PC-3 (cell line): ENCODE measurements around the gene FAHD2A. TPM values are rescaled to one million over a fixed set of nuclear protein-coding genes. Genes with fewer than 3 reads are reported as not detected.
"Not testable (repeated sequence)": the region's sequence is repeated elsewhere in the genome, so short reads cannot be mapped to it uniquely, and the experiment has no call there.

Experiments used
- ATAC-seq: fragments of 200-7000 bp; cut with Tn5 transposase; 2 replicates; pipeline ENCODE4 v1.9.1; 2020; ENCODE audit warnings: mild to moderate bottlenecking, moderate library complexity
- BruUV-seq: library from RNA; stranded (reverse); fragments of 400-500 nt; replicated peaks from 2 replicates; lab custom pipeline; 2021; lab: Mats Ljungman, UMichigan
- CTCF ChIA-PET: fragments of 300-600 bp; sonication (Branson Sonifier 250); formaldehyde crosslinking; loops from one replicate; lab custom pipeline; 2022; ENCODE audit warnings: antibody characterized with exemption; lab: Charles Lee
- POLR2A ChIA-PET: fragments of 300-600 bp; sonication (Branson Sonifier 250); formaldehyde crosslinking; loops from one replicate; lab custom pipeline; 2022; ENCODE audit warnings: antibody characterized with exemption; ENCODE audit not compliant: unreplicated experiment; lab: Charles Lee
- DNase-seq: peaks from one replicate; pipeline ENCODE4 v3.0.0-alpha.2; 2015
- H2AFZ ChIP-seq: fragments of 300-600 bp; sonication (generic); 2 replicates; pipeline ENCODE4 v1.6.0; 2016; ENCODE audit warnings: antibody characterized with exemption, low read length
- H3F3A ChIP-seq: fragments of 300-600 bp; sonication (generic); one replicate; pipeline ENCODE4 v1.6.0; 2017; ENCODE audit warnings: antibody characterized with exemption, low read length, control low read depth, mild to moderate bottlenecking; ENCODE audit not compliant: unreplicated experiment
- H3K27ac ChIP-seq: fragments of 300-600 bp; sonication (generic); 2 replicates; pipeline ENCODE4 v1.5.1; 2016; ENCODE audit warnings: mild to moderate bottlenecking, low read length
- H3K27me3 ChIP-seq: fragments of 300-600 bp; sonication (generic); 2 replicates; pipeline ENCODE4 v1.6.1; 2016; ENCODE audit warnings: low read length, mixed read lengths
- H3K36me3 ChIP-seq: fragments of 300-600 bp; sonication (generic); 2 replicates; pipeline ENCODE4 v1.6.1; 2016; ENCODE audit warnings: low read depth, mixed run types, low read length, mixed read lengths
- H3K4me1 ChIP-seq: fragments of 300-600 bp; sonication (generic); 2 replicates; pipeline ENCODE4 v1.5.1; 2016; ENCODE audit warnings: low read length; ENCODE audit not compliant: insufficient read depth
- H3K4me2 ChIP-seq: fragments of 300-600 bp; sonication (generic); 2 replicates; pipeline ENCODE4 v1.6.0; 2016; ENCODE audit warnings: low read length
- H3K4me3 ChIP-seq: fragments of 300-600 bp; sonication (generic); 2 replicates; pipeline ENCODE4 v1.5.1; 2016; ENCODE audit warnings: mild to moderate bottlenecking, low read length, mixed read lengths
- H3K79me2 ChIP-seq: fragments of 300-600 bp; sonication (generic); 2 replicates; pipeline ENCODE4 v1.6.1; 2017; ENCODE audit warnings: low read length, mixed read lengths
- H3K9ac ChIP-seq: fragments of 300-600 bp; sonication (generic); 2 replicates; pipeline ENCODE4 v1.6.0; 2016; ENCODE audit warnings: mild to moderate bottlenecking, low read length
- H3K9me2 ChIP-seq: fragments of 300-600 bp; sonication (generic); replicated peaks from 2 replicates; pipeline ENCODE4 v1.6.1; 2016; ENCODE audit warnings: mixed run types, low read length, mixed read lengths
- H3K9me3 ChIP-seq: fragments of 300-600 bp; sonication (generic); 2 replicates; pipeline ENCODE4 v1.6.1; 2016; ENCODE audit warnings: low read length, mixed read lengths
- H4K20me1 ChIP-seq: fragments of 300-600 bp; sonication (generic); 2 replicates; pipeline ENCODE4 v1.6.1; 2016; ENCODE audit warnings: low read length, mixed read lengths
- intact Hi-C: fragments of 100-400 bp; cut with micrococcal nuclease; formaldehyde crosslinking; loops from 2 replicates; pipeline ENCODE4 v1.9.0; 2023
- total RNA-seq: library from RNA; depleted of rRNA; stranded (reverse); fragments of >200 nt; gene quantifications from 2 replicates; pipeline ENCODE4 v1.2.3, GENCODE V29; 2014; rRNA removed

Gene FAHD2A
- total RNA-seq, 1 experiment from 2014 or later = 20.5 TPM

GRCh38 chr2:95445317-95445716 lies 42.8 kb downstream of the FAHD2A start:
- intact Hi-C loops, H4K20me1 ChIP-seq, H2AFZ ChIP-seq: not testable (repeated sequence)

GRCh38 chr2:95463292-95463691 lies 60.8 kb downstream of the FAHD2A start:
- H3K36me3 ChIP-seq, H3K27ac ChIP-seq, CTCF ChIA-PET, H4K20me1 ChIP-seq, intact Hi-C loops, DNase-seq, H3K4me3 ChIP-seq, H3K9me3 ChIP-seq, H3K79me2 ChIP-seq, H3K4me1 ChIP-seq, H2AFZ ChIP-seq, H3K4me2 ChIP-seq, POLR2A ChIA-PET, BruUV-seq, H3K9ac ChIP-seq, H3K27me3 ChIP-seq, H3K9me2 ChIP-seq, H3F3A ChIP-seq: not testable (repeated sequence)
- peak; percentile 50 for ATAC-seq

More at GRCh38 chr2:95445317-95445716, 42.8 kb downstream of the FAHD2A start:
- H3K79me2 ChIP-seq, DNase-seq, H3K9ac ChIP-seq, H3F3A ChIP-seq, H3K36me3 ChIP-seq, H3K9me2 ChIP-seq, BruUV-seq, ATAC-seq, H3K4me1 ChIP-seq, CTCF ChIA-PET, H3K9me3 ChIP-seq, H3K27me3 ChIP-seq, POLR2A ChIA-PET, H3K4me2 ChIP-seq, H3K4me3 ChIP-seq, H3K27ac ChIP-seq: not testable (repeated sequence)

Other genes with a start within 250 kb of the FAHD2A start
- gene ZNF514, start 242.9 kb upstream of the FAHD2A start, total RNA-seq = 5.8 and 6.6 TPM in 2 replicates
- gene ZNF2, start 236.9 kb upstream of the FAHD2A start, total RNA-seq = 1.4 and 3.1 TPM in 2 replicates
- gene ZNF892, start 195.2 kb upstream of the FAHD2A start, total RNA-seq = not detected in 2 replicates
- gene PROM2, start 128.3 kb upstream of the FAHD2A start, total RNA-seq = 64.2 and 77.8 TPM in 2 replicates
- gene KCNIP3, start 105.4 kb upstream of the FAHD2A start, total RNA-seq = 13.3 and 19.1 TPM in 2 replicates
- gene TRIM43B, start 82.0 kb downstream of the FAHD2A start, total RNA-seq = not detected in 2 replicates
- not detected in 2 replicates for gene TRIM43, start 189.3 kb downstream of the FAHD2A start, total RNA-seq